ENCODE data around the gene ADSS1.

ADSS1 gene

GRCh38 chr14:104782086-104782807 is 58.2 kb downstream of the ADSS1 start:
- in situ Hi-C loops (cut with HindIII; ENCODE audit: low pct_ligation_motif_present, low pct_unique_long_range_greater_than_20kb, low sequenced_read_pairs) = no loop called here
- DNase-seq = no peak

- DNase-seq = no peak
- in situ Hi-C loops (cut with HindIII; ENCODE audit: low pct_ligation_motif_present, low pct_unique_long_range_greater_than_20kb, low sequenced_read_pairs) = no loop called here
Measured at GRCh38 chr14:104782808-104783139, 58.7 kb downstream of the ADSS1 start.

- no peak for DNase-seq
- in situ Hi-C loops (cut with HindIII; ENCODE audit: low pct_ligation_motif_present, low pct_unique_long_range_greater_than_20kb, low sequenced_read_pairs) = no loop called here
Measured at GRCh38 chr14:104783484-104784217, 59.6 kb downstream of the ADSS1 start.

- no peak for DNase-seq
- in situ Hi-C loops (cut with HindIII; ENCODE audit: low pct_ligation_motif_present, low pct_unique_long_range_greater_than_20kb, low sequenced_read_pairs) = no loop called here
Measured at GRCh38 chr14:104784218-104784568, 60.2 kb downstream of the ADSS1 start.

GRCh38 chr14:104784846-104785707 is 61.0 kb downstream of the ADSS1 start:
- DNase-seq = no peak
- in situ Hi-C loops (cut with HindIII; ENCODE audit: low pct_ligation_motif_present, low pct_unique_long_range_greater_than_20kb, low sequenced_read_pairs) = no loop called here

- no peak for DNase-seq
- in situ Hi-C loops (cut with HindIII; ENCODE audit: low pct_ligation_motif_present, low pct_unique_long_range_greater_than_20kb, low sequenced_read_pairs) = no loop called here
Measured at GRCh38 chr14:104785708-104786080, 61.7 kb downstream of the ADSS1 start.

GRCh38 chr14:104786091-104786586 is 62.1 kb downstream of the ADSS1 start:
- in situ Hi-C loops (cut with HindIII; ENCODE audit: low pct_ligation_motif_present, low pct_unique_long_range_greater_than_20kb, low sequenced_read_pairs) = no loop called here
- DNase-seq = no peak

GRCh38 chr14:104786726-104787675 is 63.0 kb downstream of the ADSS1 start:
- no peak for DNase-seq
- in situ Hi-C loops (cut with HindIII; ENCODE audit: low pct_ligation_motif_present, low pct_unique_long_range_greater_than_20kb, low sequenced_read_pairs) = no loop called here

GRCh38 chr14:104787736-104788135 is 63.7 kb downstream of the ADSS1 start:
- DNase-seq = no peak
- in situ Hi-C loops (cut with HindIII; ENCODE audit: low pct_ligation_motif_present, low pct_unique_long_range_greater_than_20kb, low sequenced_read_pairs) = no loop called here

GRCh38 chr14:104788161-104788818 is 64.3 kb downstream of the ADSS1 start:
- DNase-seq = no peak
- in situ Hi-C loops (cut with HindIII; ENCODE audit: low pct_ligation_motif_present, low pct_unique_long_range_greater_than_20kb, low sequenced_read_pairs) = no loop called here

- in situ Hi-C loops (cut with HindIII; ENCODE audit: low pct_ligation_motif_present, low pct_unique_long_range_greater_than_20kb, low sequenced_read_pairs) = no loop called here
- DNase-seq = no peak
Measured at GRCh38 chr14:104788873-104789663, 65.0 kb downstream of the ADSS1 start.

- in situ Hi-C loops (cut with HindIII; ENCODE audit: low pct_ligation_motif_present, low pct_unique_long_range_greater_than_20kb, low sequenced_read_pairs) = no loop called here
- no peak for DNase-seq
Measured at GRCh38 chr14:104789752-104790743, 66.0 kb downstream of the ADSS1 start.

GRCh38 chr14:104791425-104791824 is 67.4 kb downstream of the ADSS1 start:
- in situ Hi-C loops (cut with HindIII; ENCODE audit: low pct_ligation_motif_present, low pct_unique_long_range_greater_than_20kb, low sequenced_read_pairs) = no loop called here
- no peak for DNase-seq

- no peak for DNase-seq
- in situ Hi-C loops (cut with HindIII; ENCODE audit: low pct_ligation_motif_present, low pct_unique_long_range_greater_than_20kb, low sequenced_read_pairs) = no loop called here
Measured at GRCh38 chr14:104792101-104792884, 68.3 kb downstream of the ADSS1 start.

- DNase-seq = no peak
- in situ Hi-C loops (cut with HindIII; ENCODE audit: low pct_ligation_motif_present, low pct_unique_long_range_greater_than_20kb, low sequenced_read_pairs) = no loop called here
Measured at GRCh38 chr14:104792945-104793702, 69.1 kb downstream of the ADSS1 start.

Data from ACHN (cell line).